SK-N-SH (cell line): ENCODE measurements around the gene AUH. TPM values are rescaled to one million over a fixed set of nuclear protein-coding genes. Genes with fewer than 3 reads are reported as not detected.

Source experiments
- CTCF ChIA-PET: fragments of 300-600, 350-600 bp; formaldehyde crosslinking; extraction: SDS; loops from one replicate; lab custom pipeline; 2021; lab: Yijun Ruan, JAX
- POLR2A ChIA-PET: fragments of 350-600 bp; sonication (Branson Sonifier 250); formaldehyde crosslinking; extraction: SDS; loops from one replicate; lab custom pipeline; 2020; ENCODE audit warnings: antibody characterized with exemption, inconsistent platforms; lab: Yijun Ruan, JAX
- DNase-seq: peaks from one replicate; pipeline ENCODE4 v3.0.0; 2012
- H2AFZ ChIP-seq: fragments of 200-600 bp; sonication (generic); 2 replicates; pipeline ENCODE4 v1.8.1; 2016; ENCODE audit warnings: antibody characterized with exemption, mild to moderate bottlenecking, low read depth
- H3F3A ChIP-seq: fragments of 200-600 bp; sonication (generic); replicated peaks from 2 replicates; pipeline ENCODE3; 2016; ENCODE audit warnings: antibody characterized with exemption, mild to moderate bottlenecking; ENCODE audit not compliant: insufficient read depth
- H3K27ac ChIP-seq, 2 experiments: fragments of 200-500 bp in 1 of 2; fragments of 200-600 bp in 1 of 2; sonication (Bioruptor generic) in 1 of 2; sonication (generic), shearing (Covaris generic) in 1 of 2; 2 replicates each; pipeline versions ENCODE4 v1.5.1 to v1.6.1; 2014 to 2016; ENCODE audit warnings: low read depth in 2 of 2, inconsistent platforms in 1 of 2, low read length in 1 of 2, mild to moderate bottlenecking in 1 of 2, mixed read lengths in 1 of 2
- H3K27me3 ChIP-seq: fragments of 200-600 bp; sonication (generic), shearing (Covaris generic); 2 replicates; pipeline ENCODE4 v1.6.1; 2016; ENCODE audit warnings: mixed run types; ENCODE audit not compliant: insufficient read depth
- H3K36me3 ChIP-seq, 2 experiments: fragments of 200-500 bp in 1 of 2; fragments of 200-600 bp in 1 of 2; sonication (Bioruptor generic) in 1 of 2; sonication (generic) in 1 of 2; replicated peaks in 1 of 2; 2 replicates each; pipeline versions ENCODE3 to v1.5.1; 2014 to 2016; ENCODE audit warnings: low read length in 1 of 2, mild to moderate bottlenecking in 1 of 2; ENCODE audit not compliant: insufficient read depth in 2 of 2, control insufficient read depth in 1 of 2
- H3K4me1 ChIP-seq, 2 experiments: fragments of 200-500 bp in 1 of 2; fragments of 200-600 bp in 1 of 2; sonication (Bioruptor generic) in 1 of 2; sonication (generic), shearing (Covaris generic) in 1 of 2; 2 replicates each; pipeline versions ENCODE4 v1.5.1 to v1.6.1; 2014 to 2016; ENCODE audit warnings: low read depth in 1 of 2, low read length in 1 of 2, mixed run types in 1 of 2; ENCODE audit not compliant: insufficient read depth in 2 of 2, control insufficient read depth in 1 of 2
- H3K4me2 ChIP-seq: fragments of 200-600 bp; sonication (generic), shearing (Covaris generic); 2 replicates; pipeline ENCODE4 v1.6.1; 2017; ENCODE audit warnings: mixed run types
- H3K4me3 ChIP-seq, 2 experiments: fragments of 200-500 bp in 1 of 2; fragments of 200-600 bp in 1 of 2; sonication (Bioruptor generic) in 1 of 2; sonication (generic), shearing (Covaris generic) in 1 of 2; 2 replicates each; pipeline versions ENCODE4 v1.5.1 to v1.8.1; 2014 to 2016; ENCODE audit warnings: low read depth in 2 of 2, inconsistent platforms in 1 of 2, low read length in 1 of 2, mild to moderate bottlenecking in 1 of 2, mixed read lengths in 1 of 2, moderate library complexity in 1 of 2
- H3K79me2 ChIP-seq: fragments of 200-600 bp; sonication (generic); 2 replicates; pipeline ENCODE4 v1.8.1; 2017; ENCODE audit warnings: mild to moderate bottlenecking; ENCODE audit not compliant: insufficient read depth
- H3K9ac ChIP-seq: fragments of 200-600 bp; sonication (generic); 2 replicates; pipeline ENCODE4 v1.6.1; 2017; ENCODE audit warnings: mixed run types
- H3K9me2 ChIP-seq: fragments of 200-600 bp; sonication (generic); 2 replicates; pipeline ENCODE4 v1.6.1; 2017; ENCODE audit warnings: mixed run types
- H3K9me3 ChIP-seq: fragments of 200-600 bp; sonication (generic); 2 replicates; pipeline ENCODE4 v1.6.1; 2017; ENCODE audit warnings: mixed run types, mild to moderate bottlenecking, moderate library complexity
- H4K20me1 ChIP-seq: fragments of 200-600 bp; sonication (generic); 2 replicates; pipeline ENCODE4 v1.6.1; 2017; ENCODE audit warnings: mild to moderate bottlenecking, mixed run types; ENCODE audit not compliant: insufficient read depth
- EP300 ChIP-seq, 2 experiments: IDR thresholded peaks; 2 replicates each; pipeline versions ENCODE4 v1.4.0 to v1.6.1; 2012; ENCODE audit warnings: borderline replicate concordance in 1 of 2, low read depth in 1 of 2, low read length in 1 of 2
- FOXJ3 ChIP-seq: sonication (generic); formaldehyde crosslinking; IDR thresholded peaks from 2 replicates; pipeline ENCODE4 v1.5.1; 2020; ENCODE audit warnings: mild to moderate bottlenecking, missing genetic modification reagents
- GABPA ChIP-seq: IDR thresholded peaks from 2 replicates; pipeline ENCODE4 v1.4.0; 2012; ENCODE audit warnings: low read depth, mild to moderate bottlenecking
- GATA2 ChIP-seq: sonication (generic); formaldehyde crosslinking; IDR thresholded peaks from 2 replicates; pipeline ENCODE4 v1.5.0; 2020; ENCODE audit warnings: mild to moderate bottlenecking, missing genetic modification reagents
- MAX ChIP-seq: IDR thresholded peaks from 2 replicates; pipeline ENCODE4 v1.4.0; 2012; ENCODE audit warnings: low read depth
- PBX3 ChIP-seq: IDR thresholded peaks from 2 replicates; pipeline ENCODE4; 2012
- RCOR1 ChIP-seq: fragments of 150-350 bp; IDR thresholded peaks from 2 replicates; pipeline ENCODE4 v1.6.1; 2017; ENCODE audit warnings: antibody characterized with exemption, low read length
- REST ChIP-seq: IDR thresholded peaks from 2 replicates; pipeline ENCODE4 v1.6.1; 2012; ENCODE audit warnings: mild to moderate bottlenecking, low read depth, low read length, moderate library complexity
- RFX5 ChIP-seq: IDR thresholded peaks from 2 replicates; pipeline ENCODE4 v1.6.1; 2012; ENCODE audit warnings: mild to moderate bottlenecking, improper control_type of control experiment, low read length
- SIN3A ChIP-seq: IDR thresholded peaks from 2 replicates; pipeline ENCODE4 v1.6.1; 2012; ENCODE audit warnings: low read depth, mild to moderate bottlenecking, low read length, moderate library complexity, borderline replicate concordance
- SMC3 ChIP-seq: IDR thresholded peaks from 2 replicates; pipeline ENCODE4 v1.6.1; 2012; ENCODE audit warnings: low read depth, low read length, improper control_type of control experiment
- TAF1 ChIP-seq: IDR thresholded peaks from 2 replicates; pipeline ENCODE4 v1.6.1; 2012; ENCODE audit warnings: low read depth, mild to moderate bottlenecking, low read length, moderate library complexity, borderline replicate concordance
- USF1 ChIP-seq: IDR thresholded peaks from 2 replicates; pipeline ENCODE4 v1.4.0; 2012; ENCODE audit warnings: low read depth, borderline replicate concordance
- YY1 ChIP-seq: IDR thresholded peaks from 2 replicates; pipeline ENCODE4 v1.4.0; 2012; ENCODE audit warnings: low read depth, mild to moderate bottlenecking
- WGBS: methylation state at CpG from one replicate; pipeline ENCODE4 v1.1.6; 2017; ENCODE audit warnings: low lambda C conversion rate; 5-methylcytosine and 5-hydroxymethylcytosine counted together
- polyA plus RNA-seq, 3 experiments: library from polyadenylated mRNA; depleted of rRNA; stranded (reverse); fragments of >200 nt; gene quantifications; 2 replicates each; pipeline ENCODE4 v1.2.3, GENCODE V29; 2012

The AUH gene
- polyA plus RNA-seq, 1 of the 3 experiments (the other 2 are of a cell fraction), result 7.6 TPM

GRCh38 chr9:91219557-91219956 lies 142.2 kb downstream of the AUH start:
- Histone ChIP-seq H3K27me3 (no peaks in the 10 kb centered on the region), H3K9me2 (no peaks in the 10 kb centered on the region), H3K9ac (no peak overlapping the region), H3K27ac (no peak overlapping the region), H3F3A (no peaks in the 10 kb centered on the region), H3K4me1 (peaks cover 0 to 4% of the 10 kb centered on the region in 2 experiments; a peak in 1 of 4 replicates), H3K4me3 (no peak overlapping the region), H3K9me3 (no peaks in the 10 kb centered on the region), H3K4me2 (no peak overlapping the region), H3K79me2 (no peaks in the 10 kb centered on the region), H2AFZ (no peak overlapping the region), H4K20me1 (no peaks in the 10 kb centered on the region), H3K36me3 (peaks cover 3 to 10% of the 10 kb centered on the region in 2 experiments)
- 23% methylated on average over 1 of the region's 1 CpG for WGBS
- CTCF ChIA-PET, result interaction anchor here (1.4 kb wide), 1 partner anchor 9 kb away, joined by 3 read pairs; no protein-coding TSS in a partner anchor
- no peak for DNase-seq
- TF ChIP-seq USF1 (no peak), MAX (no peak)
- TF ChIP-seq, all 33 proteins: peak for 0
- POLR2A ChIA-PET, result no interaction called here

- CTCF ChIA-PET, result no interaction called here
- no peak for DNase-seq
Measured at GRCh38 chr9:91217388-91217787, 144.3 kb downstream of the AUH start.

More at GRCh38 chr9:91217388-91217787, 144.3 kb downstream of the AUH start:
- WGBS, result 100% methylated on average over 1 of the region's 1 CpG
- Histone ChIP-seq H2AFZ (no peak overlapping the region), H3K4me2 (no peak overlapping the region), H4K20me1 (no peaks in the 10 kb centered on the region), H3K79me2 (no peaks in the 10 kb centered on the region), H3K4me3 (no peak overlapping the region), H3K27ac (no peak overlapping the region), H3K9ac (no peak overlapping the region), H3F3A (no peaks in the 10 kb centered on the region), H3K27me3 (no peaks in the 10 kb centered on the region), H3K4me1 (peaks cover 0 to 11% of the 10 kb centered on the region in 2 experiments; a peak in 1 of 4 replicates), H3K9me3 (no peaks in the 10 kb centered on the region), H3K9me2 (no peaks in the 10 kb centered on the region), H3K36me3 (peaks cover 3 to 9% of the 10 kb centered on the region in 2 experiments)
- TF ChIP-seq SMC3, result no peak
- no peak for TF ChIP-seq PBX3
- no peak for TF ChIP-seq TAF1
- no peak for TF ChIP-seq EP300 (IDR thresholded peaks at IDR 0.05; ENCODE audit: borderline replicate concordance in 1 of 2, low read depth in 1 of 2, low read length in 1 of 2)
- no peak for TF ChIP-seq FOXJ3 (CRISPR knock-in tag)
- TF ChIP-seq RCOR1, result no peak
- no peak for TF ChIP-seq REST
- TF ChIP-seq YY1, result no peak
- no peak for TF ChIP-seq USF1
- TF ChIP-seq GATA2 (CRISPR knock-in tag), result no peak
- no peak for TF ChIP-seq SIN3A
- TF ChIP-seq GABPA, result no peak
- TF ChIP-seq RFX5, result no peak
- POLR2A ChIA-PET, result no interaction called here
